DND-41 (cell line): ENCODE results near the gene NRG2.

ENCODE experiments used
- CTCF ChIP-seq: IDR thresholded peaks from 2 replicates; pipeline ENCODE4 v1.5.1; 2012; ENCODE audit warnings: borderline replicate concordance, low read length, moderate library complexity, mild to moderate bottlenecking; ENCODE audit not compliant: poor library complexity, severe bottlenecking; ENCODE audit errors: extremely low read depth
- EZH2 ChIP-seq: IDR thresholded peaks from 3 replicates; pipeline ENCODE4 v1.6.1; 2012; ENCODE audit warnings: borderline replicate concordance, low read depth, mild to moderate bottlenecking, moderate library complexity, low read length, inconsistent platforms; ENCODE audit not compliant: severe bottlenecking

- TF ChIP-seq EZH2 (no peak), CTCF (no peak)
Measured at GRCh38 chr5:139848508-139849100, 194.5 kb downstream of the NRG2 start.
